ENCODE data around the gene RUFY3.
"Not testable (repeated sequence)": the region's sequence is repeated elsewhere in the genome, so short reads cannot be mapped to it uniquely, and the experiment has no call there.

RUFY3 gene

GRCh38 chr4:70705183-70706043 is 16.4 kb upstream of the RUFY3 start:
- DNase-seq (ENCODE audit: low read depth): peak; percentile 54

GRCh38 chr4:70706044-70706461 is 15.7 kb upstream of the RUFY3 start:
- DNase-seq (ENCODE audit: low read depth): no peak

DNA sequence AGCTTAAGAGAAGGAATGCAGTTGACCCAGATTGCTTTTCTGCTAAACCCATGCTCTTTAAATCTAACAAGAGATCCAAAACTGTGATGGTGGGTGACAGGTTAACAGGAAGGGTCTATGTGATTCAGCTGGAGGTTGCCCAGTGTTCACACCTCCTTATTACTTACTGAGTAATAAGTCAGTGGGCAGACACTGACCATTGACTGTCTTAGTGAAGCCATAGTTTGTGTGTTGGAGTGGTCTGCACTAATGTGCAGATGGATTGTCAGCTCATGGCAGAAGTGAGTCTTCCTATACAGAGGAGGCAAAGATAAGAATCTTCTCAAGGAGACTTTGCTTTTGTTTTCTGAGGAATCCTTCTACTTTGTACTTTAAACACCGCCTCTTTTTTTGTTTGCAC is 15.2 kb upstream of the RUFY3 start:
- no peak for DNase-seq (ENCODE audit: low read depth)

DNA sequence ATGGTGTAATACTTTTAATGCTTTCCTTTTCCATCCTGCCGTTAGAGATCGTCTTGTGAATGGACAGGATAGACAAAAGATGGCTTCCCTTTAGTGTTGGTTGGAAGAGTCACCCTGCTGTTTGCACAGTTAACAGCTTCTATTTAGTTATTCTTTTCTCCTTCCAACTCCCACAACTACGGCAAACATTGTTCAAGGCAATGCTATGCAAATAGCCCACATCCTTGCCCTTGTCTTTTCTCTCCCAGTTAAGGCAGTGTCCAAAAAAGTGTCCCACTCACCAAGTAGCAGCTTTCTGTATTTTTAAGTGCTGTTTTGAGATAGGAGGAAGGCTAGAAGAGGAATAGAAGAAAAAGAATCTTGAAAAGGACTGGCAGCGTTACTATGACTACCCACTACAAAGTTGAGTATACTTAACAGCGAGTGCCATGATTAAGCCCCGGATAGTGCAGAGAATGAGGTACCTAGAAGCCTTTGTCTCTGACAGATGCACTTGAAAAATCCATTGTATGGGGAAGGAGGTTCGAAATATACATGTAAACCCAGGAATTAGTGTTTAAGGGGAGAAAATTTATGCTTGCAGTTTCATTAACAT is 12.1 kb upstream of the RUFY3 start:
- DNase-seq (ENCODE audit: low read depth): no peak

GRCh38 chr4:70711599-70711998 is 10.2 kb upstream of the RUFY3 start:
- no peak for DNase-seq (ENCODE audit: low read depth)

- no peak for DNase-seq (ENCODE audit: low read depth)
These were observed 9.6 kb upstream of the RUFY3 start for GRCh38 chr4:70712150-70712549.

DNA sequence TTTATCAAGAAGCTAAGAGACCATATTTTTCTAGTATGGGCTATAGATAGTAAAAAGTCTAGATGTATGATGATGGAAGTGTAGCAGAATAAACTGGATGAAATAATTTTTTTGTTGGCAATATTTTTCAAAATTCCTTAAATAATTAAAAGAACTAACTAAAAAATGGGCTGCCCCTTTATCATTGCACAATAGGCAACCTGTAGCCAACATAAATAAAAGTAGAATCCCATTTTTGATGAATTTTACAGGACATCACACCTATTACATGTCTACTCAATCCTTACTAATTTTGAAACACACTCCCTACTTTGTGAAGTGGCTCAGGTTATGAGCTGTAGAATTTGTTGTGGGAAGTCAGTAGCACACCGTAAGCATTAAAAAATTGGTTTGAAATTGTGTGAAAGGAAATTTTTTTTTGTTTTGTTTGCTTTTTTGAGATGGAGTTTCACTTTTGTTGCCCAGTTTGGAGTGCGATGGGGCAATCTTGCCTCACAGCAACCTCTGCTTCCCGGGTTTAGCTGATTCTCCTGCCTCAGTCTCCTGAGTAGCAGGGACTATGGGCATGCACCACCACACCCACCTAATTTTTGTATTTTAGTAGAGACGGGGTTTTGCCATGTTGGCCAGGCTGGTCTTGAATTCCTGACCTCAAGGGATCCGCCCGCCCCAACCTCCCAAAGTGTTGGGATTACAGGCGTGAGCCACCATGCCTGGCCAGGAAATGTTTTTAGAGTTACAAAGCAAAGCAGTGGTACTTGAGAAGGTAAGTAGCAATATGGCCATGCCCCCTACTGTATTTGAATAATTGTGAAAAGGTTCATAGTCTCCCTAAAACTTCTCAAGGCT is 8.9 kb upstream of the RUFY3 start:
- DNase-seq (ENCODE audit: low read depth): no peak

GRCh38 chr4:70713453-70714078 is 8.2 kb upstream of the RUFY3 start:
- DNase-seq (ENCODE audit: low read depth): no peak

DNA sequence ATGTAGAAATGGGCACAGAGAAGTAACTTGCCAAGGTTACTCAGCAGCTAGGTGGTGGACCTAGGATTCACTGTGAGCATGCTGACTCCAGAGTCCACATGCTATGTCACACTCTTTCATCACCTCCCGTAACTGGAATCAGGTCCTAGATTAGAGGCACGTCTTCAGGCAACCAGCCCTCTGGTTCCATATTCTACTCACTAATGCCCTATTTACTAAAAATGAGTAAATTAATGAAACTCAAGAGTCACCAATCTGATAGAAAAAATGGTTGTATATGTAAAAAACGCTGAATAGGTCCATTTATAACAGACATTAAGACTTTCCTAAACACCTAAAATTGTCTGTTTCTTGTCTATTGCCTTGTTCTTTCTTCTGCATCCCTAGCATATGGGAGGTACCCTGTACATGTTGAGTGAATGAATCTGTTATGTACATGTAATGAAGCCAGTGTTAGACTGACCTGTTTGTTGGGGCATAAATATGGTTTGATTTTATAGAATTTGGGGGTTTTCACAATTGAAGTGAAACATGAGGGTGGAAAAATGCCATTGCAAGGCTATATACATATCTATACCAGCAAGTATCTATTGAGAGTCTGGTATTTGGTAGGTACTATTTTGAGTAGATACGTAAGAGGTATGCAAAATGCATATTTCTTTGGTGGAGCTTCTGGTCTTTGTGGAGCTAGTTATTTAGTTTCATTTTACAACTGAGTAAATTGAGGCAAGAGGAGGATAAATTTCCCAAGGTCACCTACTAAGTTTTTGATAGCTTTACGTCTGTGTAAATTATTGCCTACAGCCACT is 7.5 kb upstream of the RUFY3 start:
- DNase-seq (ENCODE audit: low read depth): no peak

DNA sequence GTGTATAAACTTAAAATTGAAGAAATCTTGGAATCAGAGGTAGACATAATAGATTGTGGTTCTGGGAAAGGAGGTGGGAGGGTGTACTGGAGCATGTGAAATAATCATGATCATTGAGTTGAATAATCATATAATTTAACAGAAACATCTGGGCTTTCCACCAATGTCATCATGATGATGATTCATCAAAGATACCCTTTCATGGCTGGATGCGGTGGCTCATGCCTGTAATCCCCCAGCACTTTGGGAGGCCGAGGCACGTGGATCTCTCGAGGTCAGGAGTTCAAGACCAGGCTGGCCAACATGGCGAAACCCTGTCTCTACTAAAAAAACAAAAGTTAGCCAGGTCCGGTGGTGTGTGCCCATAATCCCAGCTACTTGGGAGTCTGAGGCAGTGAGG is 6.7 kb upstream of the RUFY3 start:
- no peak for DNase-seq (ENCODE audit: low read depth)

DNA sequence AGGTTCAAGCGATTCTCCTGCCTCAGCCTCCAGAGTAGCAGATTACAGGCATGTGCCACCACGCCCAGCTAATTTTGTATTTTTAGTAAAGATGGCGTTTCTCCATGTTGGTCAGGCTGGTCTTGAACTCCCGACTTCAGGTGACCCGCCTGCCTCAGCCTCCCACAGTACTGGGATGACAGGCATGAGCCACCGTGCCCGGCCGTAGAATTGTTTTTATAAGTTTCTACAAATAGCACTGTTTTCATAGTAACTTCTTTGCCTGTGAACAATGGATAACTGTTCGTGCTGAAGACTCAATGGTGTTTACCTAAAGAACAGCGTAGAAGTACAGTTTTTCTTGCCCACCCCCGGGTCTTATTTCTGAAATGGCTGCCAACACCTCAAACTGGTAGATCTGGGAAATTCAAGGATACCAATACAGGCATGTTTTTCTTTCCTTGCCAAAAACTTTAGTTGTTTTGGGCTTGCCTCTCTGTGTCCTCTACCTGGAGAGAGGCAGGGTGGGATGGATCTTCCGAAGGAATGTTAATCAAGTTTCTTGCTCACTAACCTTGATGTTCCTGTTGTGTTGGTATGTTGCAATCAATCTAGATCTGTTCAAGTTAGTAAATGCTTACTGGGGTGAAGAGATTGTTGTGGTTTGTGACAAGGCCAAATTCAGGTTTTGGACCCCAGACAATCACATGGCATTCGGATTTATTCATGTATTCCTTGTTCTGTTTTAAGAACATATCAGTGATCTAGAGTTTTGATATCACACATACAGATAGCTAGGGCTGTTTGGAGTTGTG is 2.8 kb upstream of the RUFY3 start:
- no peak for DNase-seq (ENCODE audit: low read depth)

- DNase-seq (ENCODE audit: low read depth): peak; percentile 21
These were observed 531 bp downstream of the RUFY3 start for GRCh38 chr4:70722199-70722791.

- DNase-seq (ENCODE audit: low read depth): no peak
These were observed 2.7 kb downstream of the RUFY3 start for GRCh38 chr4:70724463-70724862.

DNA sequence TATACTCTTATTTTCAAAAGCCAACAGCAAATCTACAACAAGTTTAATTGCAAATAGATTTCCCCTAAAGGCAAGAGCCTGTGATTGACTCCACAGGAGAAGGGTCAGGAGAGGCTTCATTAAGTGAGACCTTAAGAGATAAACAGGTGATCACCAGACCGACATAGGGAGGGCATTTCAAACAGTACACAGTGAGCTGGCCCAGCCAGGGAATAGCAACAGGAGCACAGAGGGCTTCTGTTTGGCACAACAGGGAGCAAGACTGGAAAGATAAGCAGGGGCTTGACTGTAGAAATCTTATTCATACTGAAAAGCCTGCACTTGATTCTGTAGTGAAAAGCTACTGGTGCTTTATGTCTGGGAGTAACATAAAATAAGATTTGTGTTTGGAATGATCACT is 3.9 kb downstream of the RUFY3 start:
- DNase-seq (ENCODE audit: low read depth): no peak

DNA sequence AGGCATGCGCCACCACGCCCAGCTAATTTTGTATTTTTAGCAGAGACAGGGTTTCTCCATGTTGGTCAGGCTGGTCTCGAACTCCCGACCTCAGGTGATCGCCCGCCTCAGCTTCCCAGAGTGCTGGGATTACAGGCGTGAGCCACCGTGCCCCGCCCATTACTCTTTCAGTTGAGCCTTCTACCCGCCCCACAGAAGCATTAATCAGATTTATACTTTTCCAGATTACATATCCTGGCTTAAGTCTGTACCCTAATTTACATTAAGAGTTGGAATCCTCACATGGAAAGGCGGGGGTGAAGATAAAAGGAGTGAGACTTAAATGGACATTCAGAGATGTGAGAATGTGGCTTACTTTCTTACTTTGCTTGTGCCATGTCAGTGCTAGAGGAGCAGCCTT is 4.8 kb downstream of the RUFY3 start:
- not testable (repeated sequence) for DNase-seq (ENCODE audit: low read depth)

DNA sequence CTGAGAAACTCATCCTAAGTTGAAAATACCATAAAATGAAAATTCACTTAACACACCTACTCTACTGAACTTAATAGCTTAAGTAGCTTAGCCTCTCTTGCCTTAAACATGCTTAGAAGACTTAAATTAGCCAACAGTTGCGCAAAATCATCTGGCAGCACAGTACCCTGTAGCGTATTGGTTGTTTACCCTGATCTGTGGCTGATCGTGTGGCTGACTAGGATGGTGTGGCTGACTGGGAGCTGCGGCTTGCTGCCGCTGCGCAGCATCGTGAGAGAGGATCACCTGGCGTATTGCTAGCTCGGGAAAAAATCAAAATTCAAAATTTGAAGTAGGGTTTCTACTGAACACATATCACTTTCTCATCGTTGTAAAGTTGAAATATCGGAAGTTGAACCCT is 6.3 kb downstream of the RUFY3 start:
- no peak for DNase-seq (ENCODE audit: low read depth)

DNA sequence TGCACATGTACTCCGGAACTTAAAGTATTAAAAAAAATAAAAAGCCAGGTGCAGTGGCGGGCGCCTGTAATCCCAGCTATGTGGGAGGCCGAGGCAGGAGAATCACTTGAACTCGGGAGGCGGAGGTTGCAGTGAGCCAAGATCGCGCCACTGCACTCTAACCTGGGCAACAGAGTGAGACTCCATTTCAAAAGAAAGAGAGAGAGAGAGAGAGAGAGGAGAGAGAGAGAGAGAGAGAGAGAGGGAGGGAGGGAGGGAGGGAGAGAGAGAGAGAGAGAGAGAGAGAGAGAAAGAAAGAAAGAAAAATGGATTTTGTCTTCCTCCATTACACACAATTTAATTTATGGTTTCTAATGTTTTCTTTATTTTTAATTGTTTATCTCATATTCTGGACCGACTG is 11.1 kb downstream of the RUFY3 start:
- DNase-seq (ENCODE audit: low read depth): not testable (repeated sequence)

DNA sequence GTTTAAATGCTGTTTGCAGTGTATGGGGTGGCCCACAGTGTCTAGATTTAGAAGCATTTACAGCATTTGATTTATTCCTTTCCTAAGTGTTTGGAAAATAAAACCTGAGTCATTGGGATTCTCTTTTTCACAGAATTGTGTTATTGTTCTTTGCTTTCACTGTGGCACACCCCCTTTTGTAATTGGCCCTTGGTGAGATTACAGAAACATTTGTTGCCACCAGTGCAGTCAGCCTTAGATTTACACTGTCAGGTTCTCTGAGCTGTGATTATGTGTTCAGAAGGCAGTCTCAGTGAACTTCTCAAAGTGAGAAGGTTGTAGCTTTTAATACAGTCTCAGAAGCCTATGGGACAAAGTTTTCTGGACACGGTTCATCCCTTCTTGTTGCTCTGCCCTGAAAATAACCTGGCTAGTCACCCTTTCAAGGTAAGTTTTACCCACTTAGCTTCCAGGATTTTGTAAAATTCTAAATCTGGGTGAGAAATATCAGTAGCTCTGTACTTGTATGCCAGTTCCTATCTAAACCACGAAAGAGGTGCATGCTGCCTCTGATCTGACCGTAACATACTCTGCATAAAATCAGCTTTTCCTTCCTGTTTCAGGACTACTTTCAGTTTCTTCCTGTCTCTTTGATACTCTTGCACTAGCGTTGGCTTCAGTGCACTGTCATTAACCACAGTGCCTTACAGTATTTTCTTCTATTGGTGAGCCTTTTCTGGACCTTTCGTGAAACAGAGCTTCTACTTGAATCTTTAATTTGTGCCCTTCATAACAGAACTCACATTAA is 12.6 kb downstream of the RUFY3 start:
- peak; percentile 5 for DNase-seq (ENCODE audit: low read depth)

- no peak for DNase-seq (ENCODE audit: low read depth)
These were observed 13.2 kb downstream of the RUFY3 start for GRCh38 chr4:70734971-70735370.
